Testis (tissue), 3 donors: ENCODE data around the gene SUSD1. TPM values are rescaled to one million over a fixed set of nuclear protein-coding genes. Genes with fewer than 3 reads are reported as not detected.

Experiments used
- DNase-seq: peaks from one replicate; pipeline ENCODE4 v3.0.0-alpha.2; 2019
- H3K27ac ChIP-seq, 2 donors: fragments of 200-600 bp; sonication (generic); one replicate each; pipeline ENCODE4 v1.5.1; 2019
- H3K27me3 ChIP-seq: fragments of 200-600 bp; sonication (generic); one replicate; pipeline ENCODE4 v1.5.1; 2019
- H3K36me3 ChIP-seq: fragments of 200-600 bp; sonication (generic); one replicate; pipeline ENCODE4 v1.5.1; 2017; ENCODE audit warnings: low read depth; ENCODE audit errors: missing control alignments
- H3K4me1 ChIP-seq: fragments of 200-600 bp; sonication (generic); one replicate; pipeline ENCODE4 v1.5.1; 2019
- H3K4me3 ChIP-seq, 2 donors: fragments of 200-600 bp; sonication (generic); one replicate each; pipeline ENCODE4 v1.5.1; 2017 to 2019
- H3K9me3 ChIP-seq: fragments of 200-600 bp; sonication (generic); one replicate; pipeline ENCODE4 v1.5.1; 2017
- CTCF ChIP-seq, 3 experiments: fragments of 450-650 bp in 2 of 3; fragments of 200-600 bp in 1 of 3; sonication (generic) in 1 of 3; IDR thresholded peaks; one replicate each; pipeline ENCODE4 v1.5.1; 2016 to 2019; ENCODE audit warnings: antibody characterized with exemption in 3 of 3, mild to moderate bottlenecking in 2 of 3, moderate library complexity in 1 of 3
- POLR2A ChIP-seq: fragments of 450-650 bp; IDR thresholded peaks from one replicate; pipeline ENCODE4 v1.6.1; 2017; ENCODE audit warnings: antibody characterized with exemption, mild to moderate bottlenecking, moderate library complexity
- WGBS, 2 donors: methylation state at CpG; one replicate each; pipeline ENCODE4 v1.1.5; 2018; 5-methylcytosine and 5-hydroxymethylcytosine counted together
- intact Hi-C: fragments of 100-400 bp; cut with DNase I; formaldehyde crosslinking; loops from one replicate; pipeline ENCODE4 v1.15.1; 2023; ENCODE audit warnings: low total_unique reads
- polyA plus RNA-seq: library from polyadenylated mRNA; stranded (reverse); fragments of 350-450 nt; fragmentation: Illumina TruSeq; extraction: RNeasy Lipid Tissue Mini Kit (QIAGEN cat#74804); gene quantifications from one replicate; pipeline ENCODE4 v1.2.3, GENCODE V29; 2014; ENCODE audit warnings: low read depth, low replicate concordance; ENCODE audit not compliant: insufficient read depth
- total RNA-seq, 2 donors: library from RNA; depleted of rRNA; stranded (reverse); fragments of >200 nt; gene quantifications; one replicate each; pipeline ENCODE4 v1.2.3, GENCODE V29; 2016

Gene SUSD1
- total and polyA plus RNA-seq, 3 donors from 2014 or later, result 12.7 to 39.1 (median 28.0) TPM

GRCh38 chr9:112013266-112013665, 161.8 kb downstream of the SUSD1 start:
- Histone ChIP-seq H3K9me3 (no peaks in the 10 kb centered on the region), H3K27ac (no peak overlapping the region), H3K36me3 (no peaks in the 10 kb centered on the region), H3K4me1 (peaks cover 12% of the 10 kb centered on the region), H3K27me3 (no peaks in the 10 kb centered on the region), H3K4me3 (no peak overlapping the region)
- no peak for DNase-seq
- 73 to 84% methylated on average over 3 of the region's 3 CpGs for WGBS, 2 donors
- no peak for TF ChIP-seq CTCF (IDR thresholded peaks at IDR 0.05)
- TF ChIP-seq POLR2A, result no peak
- intact Hi-C loops, result no loop called here

GRCh38 chr9:112012026-112012902, 162.8 kb downstream of the SUSD1 start:
- no peaks in the 10 kb centered on the region for H3K9me3 ChIP-seq
- peak overlapping the region in 1 of 2 donors; percentile 1 for H3K27ac ChIP-seq
- H3K27me3 ChIP-seq, result no peaks in the 10 kb centered on the region
- 45 to 46% methylated on average over 4 of the region's 4 CpGs for WGBS, 2 donors
- H3K4me1 ChIP-seq, result peaks cover 12% of the 10 kb centered on the region
- H3K4me3 ChIP-seq, result no peak overlapping the region
- no peak for TF ChIP-seq CTCF (IDR thresholded peaks at IDR 0.05)
- TF ChIP-seq POLR2A, result no peak
- H3K36me3 ChIP-seq, result no peaks in the 10 kb centered on the region
- intact Hi-C loops, result no loop called here
- DNase-seq, result peak; percentile 30

- 95 to 97% methylated on average over 3 of the region's 3 CpGs for WGBS, 2 donors
- H3K36me3 ChIP-seq, result no peaks in the 10 kb centered on the region
- H3K27me3 ChIP-seq, result no peaks in the 10 kb centered on the region
- TF ChIP-seq POLR2A, result no peak
- no peak for TF ChIP-seq CTCF (IDR thresholded peaks at IDR 0.05)
- no peak for DNase-seq
- H3K4me1 ChIP-seq, result peaks cover 12% of the 10 kb centered on the region
- no peak overlapping the region for H3K27ac ChIP-seq
- no peaks in the 10 kb centered on the region for H3K9me3 ChIP-seq
- H3K4me3 ChIP-seq, result no peak overlapping the region
- intact Hi-C loops, result no loop called here
Measured at GRCh38 chr9:112011051-112011620, 164.0 kb downstream of the SUSD1 start.

- Histone ChIP-seq H3K9me3 (no peaks in the 10 kb centered on the region), H3K4me3 (no peak overlapping the region), H3K27ac (no peak overlapping the region), H3K27me3 (no peaks in the 10 kb centered on the region), H3K36me3 (no peaks in the 10 kb centered on the region), H3K4me1 (peaks cover 12% of the 10 kb centered on the region)
- no peak for DNase-seq
- intact Hi-C loops, result no loop called here
- no peak for TF ChIP-seq POLR2A
- TF ChIP-seq CTCF (IDR thresholded peaks at IDR 0.05), result no peak
Measured at GRCh38 chr9:112010537-112010936, 164.6 kb downstream of the SUSD1 start.
